ENCODE data around the gene PLCB1.

PLCB1 gene

GRCh38 chr20:8223091-8223870 lies 91.2 kb downstream of the PLCB1 start:
- H3K9me3 ChIP-seq: no peaks in the 10 kb centered on the region
- TF ChIP-seq, protein P1, sequence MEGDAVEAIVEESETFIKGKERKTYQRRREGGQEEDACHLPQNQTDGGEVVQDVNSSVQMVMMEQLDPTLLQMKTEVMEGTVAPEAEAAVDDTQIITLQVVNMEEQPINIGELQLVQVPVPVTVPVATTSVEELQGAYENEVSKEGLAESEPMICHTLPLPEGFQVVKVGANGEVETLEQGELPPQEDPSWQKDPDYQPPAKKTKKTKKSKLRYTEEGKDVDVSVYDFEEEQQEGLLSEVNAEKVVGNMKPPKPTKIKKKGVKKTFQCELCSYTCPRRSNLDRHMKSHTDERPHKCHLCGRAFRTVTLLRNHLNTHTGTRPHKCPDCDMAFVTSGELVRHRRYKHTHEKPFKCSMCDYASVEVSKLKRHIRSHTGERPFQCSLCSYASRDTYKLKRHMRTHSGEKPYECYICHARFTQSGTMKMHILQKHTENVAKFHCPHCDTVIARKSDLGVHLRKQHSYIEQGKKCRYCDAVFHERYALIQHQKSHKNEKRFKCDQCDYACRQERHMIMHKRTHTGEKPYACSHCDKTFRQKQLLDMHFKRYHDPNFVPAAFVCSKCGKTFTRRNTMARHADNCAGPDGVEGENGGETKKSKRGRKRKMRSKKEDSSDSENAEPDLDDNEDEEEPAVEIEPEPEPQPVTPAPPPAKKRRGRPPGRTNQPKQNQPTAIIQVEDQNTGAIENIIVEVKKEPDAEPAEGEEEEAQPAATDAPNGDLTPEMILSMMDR (IDR thresholded peaks at IDR 0.05): no peak
- no peak overlapping the region for H3K4me3 ChIP-seq (ENCODE audit: low read depth in 1 of 2, low read length in 1 of 2)
- H3K4me1 ChIP-seq (ENCODE audit: control insufficient read depth in 1 of 2, insufficient read depth in 1 of 2, low read depth in 1 of 2, low read length in 1 of 2): peaks cover 0 to 10% of the 10 kb centered on the region in 2 experiments
- no peak overlapping the region for H3K27ac ChIP-seq
- H3K36me3 ChIP-seq: no peaks in the 10 kb centered on the region
- no peaks in the 10 kb centered on the region for H3K27me3 ChIP-seq

- Histone ChIP-seq H3K4me1 (ENCODE audit: control insufficient read depth in 1 of 2, insufficient read depth in 1 of 2, low read depth in 1 of 2, low read length in 1 of 2) (peaks cover 0 to 10% of the 10 kb centered on the region in 2 experiments), H3K36me3 (no peaks in the 10 kb centered on the region), H3K27ac (no peak overlapping the region), H3K27me3 (no peaks in the 10 kb centered on the region), H3K4me3 (ENCODE audit: low read depth in 1 of 2, low read length in 1 of 2) (no peak overlapping the region), H3K9me3 (no peaks in the 10 kb centered on the region)
- TF ChIP-seq, protein P1 (IDR thresholded peaks at IDR 0.05): no peak
Measured at GRCh38 chr20:8225658-8226057, 93.6 kb downstream of the PLCB1 start.

DNA sequence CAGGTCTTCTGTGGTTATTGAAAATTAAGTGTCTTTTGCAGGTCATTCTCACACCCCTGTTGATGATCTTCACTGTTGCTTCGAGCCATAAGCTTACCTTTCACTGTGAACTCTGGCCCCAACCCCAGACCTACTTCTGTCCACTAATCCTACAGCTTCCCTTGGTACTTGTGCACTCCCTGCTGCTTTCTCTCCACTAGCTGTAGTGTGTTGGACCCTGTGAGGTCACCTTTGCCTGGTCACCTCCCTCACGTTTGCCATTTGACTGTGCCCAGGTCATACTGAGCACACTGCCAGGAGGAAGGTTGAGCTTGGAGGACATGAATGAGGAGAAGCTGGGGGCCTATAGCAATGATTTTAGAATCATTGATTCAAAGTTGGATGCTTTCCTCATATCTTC lies 94.0 kb downstream of the PLCB1 start:
- TF ChIP-seq, protein P1 (IDR thresholded peaks at IDR 0.05): no peak
- no peaks in the 10 kb centered on the region for H3K27me3 ChIP-seq
- no peaks in the 10 kb centered on the region for H3K36me3 ChIP-seq
- no peak overlapping the region for H3K27ac ChIP-seq
- H3K9me3 ChIP-seq: no peaks in the 10 kb centered on the region
- H3K4me1 ChIP-seq (ENCODE audit: control insufficient read depth in 1 of 2, insufficient read depth in 1 of 2, low read depth in 1 of 2, low read length in 1 of 2): peaks cover 0 to 10% of the 10 kb centered on the region in 2 experiments
- no peak overlapping the region for H3K4me3 ChIP-seq (ENCODE audit: low read depth in 1 of 2, low read length in 1 of 2)

- TF ChIP-seq, protein P1 (IDR thresholded peaks at IDR 0.05): no peak
- Histone ChIP-seq H3K4me3 (ENCODE audit: low read depth in 1 of 2, low read length in 1 of 2) (no peak overlapping the region), H3K27ac (no peak overlapping the region), H3K9me3 (no peaks in the 10 kb centered on the region), H3K4me1 (ENCODE audit: control insufficient read depth in 1 of 2, insufficient read depth in 1 of 2, low read depth in 1 of 2, low read length in 1 of 2) (peaks cover 0 to 10% of the 10 kb centered on the region in 2 experiments), H3K36me3 (no peaks in the 10 kb centered on the region), H3K27me3 (no peaks in the 10 kb centered on the region)
Measured at GRCh38 chr20:8227293-8227692, 95.2 kb downstream of the PLCB1 start.

DNA sequence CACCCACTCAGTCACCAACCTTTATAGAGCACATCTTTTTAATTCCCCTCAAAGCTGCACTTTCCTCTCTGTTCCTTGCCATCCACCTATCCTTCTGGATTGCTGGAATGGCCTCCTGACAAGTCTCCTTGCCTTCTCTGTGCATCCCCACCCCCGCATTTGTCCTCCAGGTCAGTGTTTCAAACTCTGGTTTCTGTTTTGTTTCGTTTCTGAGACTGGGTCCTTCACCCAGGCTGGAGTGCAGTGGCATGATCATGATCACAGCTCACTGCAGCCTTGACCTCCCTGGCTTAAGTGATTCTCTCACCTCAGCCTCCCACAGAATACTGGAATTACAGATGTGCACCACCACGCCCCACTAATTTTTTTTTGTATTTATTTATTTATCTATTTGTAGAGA lies 96.2 kb downstream of the PLCB1 start:
- peaks cover 0 to 10% of the 10 kb centered on the region in 2 experiments for H3K4me1 ChIP-seq (ENCODE audit: control insufficient read depth in 1 of 2, insufficient read depth in 1 of 2, low read depth in 1 of 2, low read length in 1 of 2)

More for the DNA sequence above, 96.2 kb downstream of the PLCB1 start:
- H3K27me3 ChIP-seq: no peaks in the 10 kb centered on the region
- H3K9me3 ChIP-seq: no peaks in the 10 kb centered on the region
- no peaks in the 10 kb centered on the region for H3K36me3 ChIP-seq
- no peak overlapping the region for H3K27ac ChIP-seq
- TF ChIP-seq, protein P1 (IDR thresholded peaks at IDR 0.05): no peak
- no peak overlapping the region for H3K4me3 ChIP-seq (ENCODE audit: low read depth in 1 of 2, low read length in 1 of 2)

Data from neutrophil (primary cell).